Coronary artery (tissue), 2 donors: ENCODE results near the gene OR5C1.
"Not testable (repeated sequence)": the region's sequence is repeated elsewhere in the genome, so short reads cannot be mapped to it uniquely, and the experiment has no call there.

Experiments
- DNase-seq: peaks from one replicate; pipeline ENCODE4 v3.0.0-alpha.2; 2017; ENCODE audit warnings: low spot score
- H3K27ac ChIP-seq, 2 donors: fragments of 200-600 bp; sonication (generic); one replicate each; pipeline ENCODE4 v1.5.1; 2016 to 2019
- H3K4me3 ChIP-seq: fragments of 200-600 bp; sonication (generic); 2 replicates; pipeline ENCODE4 v1.5.1; 2016; ENCODE audit warnings: mild to moderate bottlenecking, moderate library complexity
- CTCF ChIP-seq: fragments of 200-600 bp; sonication (generic); IDR thresholded peaks from one replicate; pipeline ENCODE4 v1.5.1; 2019; ENCODE audit warnings: antibody characterized with exemption

OR5C1 gene

GRCh38 chr9:122821278-122821943 lies 32.7 kb downstream of the OR5C1 start:
- Histone ChIP-seq H3K4me3 (no peak overlapping the region), H3K27ac (peak overlapping the region in 1 of 2 donors; percentile 24)
- TF ChIP-seq CTCF, result no peak
- DNase-seq, result no peak

- Histone ChIP-seq H3K4me3 (no peak overlapping the region), H3K27ac (peak overlapping the region in 1 of 2 donors; percentile 24)
- TF ChIP-seq CTCF, result no peak
- no peak for DNase-seq
These were observed 33.3 kb downstream of the OR5C1 start for GRCh38 chr9:122822056-122822455.

GRCh38 chr9:122822938-122823337 lies 34.2 kb downstream of the OR5C1 start:
- Histone ChIP-seq H3K4me3 (no peak overlapping the region), H3K27ac (no peak overlapping the region)
- no peak for DNase-seq
- TF ChIP-seq CTCF, result no peak

GRCh38 chr9:122827761-122828093 lies 39.0 kb downstream of the OR5C1 start:
- no peak for TF ChIP-seq CTCF
- H3K4me3 ChIP-seq, result peak overlapping the region; percentile 93
- no peak for DNase-seq
- H3K27ac ChIP-seq, result peak overlapping the region; percentile 87 to 99

GRCh38 chr9:122828965-122829284 lies 40.2 kb downstream of the OR5C1 start:
- not testable (repeated sequence) for DNase-seq
- Histone ChIP-seq H3K4me3 (peak overlapping the region; percentile 93), H3K27ac (peak overlapping the region; percentile 87 to 99)

GRCh38 chr9:122832194-122832593 lies 43.5 kb downstream of the OR5C1 start:
- TF ChIP-seq CTCF, result no peak
- no peak overlapping the region for H3K27ac ChIP-seq
- H3K4me3 ChIP-seq, result no peak overlapping the region
- DNase-seq, result no peak

GRCh38 chr9:122835313-122835731 lies 46.6 kb downstream of the OR5C1 start:
- TF ChIP-seq CTCF, result no peak
- DNase-seq, result no peak
- Histone ChIP-seq H3K4me3 (no peak overlapping the region), H3K27ac (no peak overlapping the region)
